WI38 (cell line): ENCODE results near the gene OR8K3.

ENCODE experiments used
- H3K4me3 ChIP-seq: 2 replicates; pipeline ENCODE4 v1.5.1; 2011; ENCODE audit warnings: low read depth, mild to moderate bottlenecking, control low read depth, low read length
- CTCF ChIP-seq: IDR thresholded peaks from 2 replicates; pipeline ENCODE4 v1.5.1; 2012; ENCODE audit warnings: low read depth, mild to moderate bottlenecking, control low read depth, low read length

Gene OR8K3

GRCh38 chr11:56314844-56315243 is at the start of gene OR8K3:
Gene OR8K3, plus strand, starts transcription at chr11:56315144. Its CDS starts 3,163 bp downstream, at chr11:56318307.
- TF ChIP-seq CTCF, result no peak
- no peak within 1 kb of the TSS for H3K4me3 ChIP-seq

- no peak for TF ChIP-seq CTCF
- H3K4me3 ChIP-seq, result no peak overlapping the region
Observed at GRCh38 chr11:56271092-56271491, 43.9 kb upstream of the OR8K3 start.

GRCh38 chr11:56273854-56274253 is 41.1 kb upstream of the OR8K3 start, which contains the start of gene OR5T1:
Gene OR5T1, plus strand, starts transcription at chr11:56274154. Its CDS starts 1,485 bp downstream, at chr11:56275639.
- TF ChIP-seq CTCF, result no peak
- H3K4me3 ChIP-seq, result no peak within 1 kb of the TSS

- TF ChIP-seq CTCF, result no peak
- no peak within 1 kb of the TSS for H3K4me3 ChIP-seq
Observed at GRCh38 chr11:56292154-56292553, 22.8 kb upstream of the OR8K3 start, which contains the start of gene OR8H1. Gene OR8H1, minus strand, starts transcription at chr11:56292254. Its CDS starts 1,192 bp downstream, at chr11:56291062.

GRCh38 chr11:56296898-56297297 is 18.0 kb upstream of the OR8K3 start:
- H3K4me3 ChIP-seq, result no peak overlapping the region
- TF ChIP-seq CTCF, result no peak

GRCh38 chr11:56307836-56308235 is 7.1 kb upstream of the OR8K3 start:
- H3K4me3 ChIP-seq, result no peak overlapping the region
- TF ChIP-seq CTCF, result no peak

GRCh38 chr11:56331861-56332491 is 17.0 kb downstream of the OR8K3 start:
- TF ChIP-seq CTCF, result no peak
- no peak overlapping the region for H3K4me3 ChIP-seq
